DND-41 (cell line): ENCODE results near the gene ZNF649.

Source experiments
- CTCF ChIP-seq: IDR thresholded peaks from 2 replicates; pipeline ENCODE4 v1.5.1; 2012; ENCODE audit warnings: borderline replicate concordance, low read length, moderate library complexity, mild to moderate bottlenecking; ENCODE audit not compliant: poor library complexity, severe bottlenecking; ENCODE audit errors: extremely low read depth
- EZH2 ChIP-seq: IDR thresholded peaks from 3 replicates; pipeline ENCODE4 v1.6.1; 2012; ENCODE audit warnings: borderline replicate concordance, low read depth, mild to moderate bottlenecking, moderate library complexity, low read length, inconsistent platforms; ENCODE audit not compliant: severe bottlenecking

DNA sequence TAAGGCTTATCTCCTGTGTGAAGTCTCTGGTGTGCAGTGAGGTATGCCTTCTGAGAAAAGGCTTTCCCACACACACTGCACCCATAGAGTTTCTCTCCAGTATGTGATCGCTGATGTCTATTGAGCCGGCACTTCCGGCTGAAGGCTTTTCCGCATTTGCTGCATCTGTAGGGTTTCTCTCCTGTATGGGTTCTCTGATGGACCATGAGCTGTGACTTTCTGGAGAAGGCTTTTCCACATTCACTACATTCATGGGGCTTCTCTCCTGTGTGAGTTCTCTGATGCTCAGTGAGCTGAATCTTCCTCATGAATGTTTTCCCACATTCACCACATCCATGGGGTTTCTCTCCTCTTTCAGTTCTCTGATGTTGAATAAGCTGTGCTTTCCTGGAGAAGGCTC lies 31.7 kb downstream of the ZNF649 start:
- TF ChIP-seq CTCF, result no peak
- TF ChIP-seq EZH2, result no peak
